Cardiac fibroblast (primary cell): ENCODE measurements around the gene SPR.
A peak's percentile ranks its signal among the peaks of the same experiment; 100 is the strongest.

Experiments used
- DNase-seq, 2 donors: peaks; one replicate each; pipeline versions ENCODE4 v3.0.0 to v3.0.0-alpha.2; 2010; ENCODE audit warnings: low read depth in 2 of 2
- H3K4me3 ChIP-seq, 2 donors: replicated peaks in 1 of 2; 1 replicate in 1 of 2; 2 replicates in 1 of 2; pipeline ENCODE4 v1.5.1; 2011; ENCODE audit warnings: low read depth in 2 of 2, low read length in 2 of 2, mild to moderate bottlenecking in 2 of 2, moderate library complexity in 1 of 2
- TF ChIP-seq, protein P1 (sequence below): IDR thresholded peaks from one replicate; pipeline ENCODE4 v1.5.1; 2011; ENCODE audit warnings: low read depth, mild to moderate bottlenecking, low read length, inconsistent platforms

The SPR gene

GRCh38 chr2:72864500-72864899, 22.7 kb upstream of the SPR start:
- DNase-seq: peak; percentile 22 to 87
- H3K4me3 ChIP-seq: no peak overlapping the region
- TF ChIP-seq, protein P1, sequence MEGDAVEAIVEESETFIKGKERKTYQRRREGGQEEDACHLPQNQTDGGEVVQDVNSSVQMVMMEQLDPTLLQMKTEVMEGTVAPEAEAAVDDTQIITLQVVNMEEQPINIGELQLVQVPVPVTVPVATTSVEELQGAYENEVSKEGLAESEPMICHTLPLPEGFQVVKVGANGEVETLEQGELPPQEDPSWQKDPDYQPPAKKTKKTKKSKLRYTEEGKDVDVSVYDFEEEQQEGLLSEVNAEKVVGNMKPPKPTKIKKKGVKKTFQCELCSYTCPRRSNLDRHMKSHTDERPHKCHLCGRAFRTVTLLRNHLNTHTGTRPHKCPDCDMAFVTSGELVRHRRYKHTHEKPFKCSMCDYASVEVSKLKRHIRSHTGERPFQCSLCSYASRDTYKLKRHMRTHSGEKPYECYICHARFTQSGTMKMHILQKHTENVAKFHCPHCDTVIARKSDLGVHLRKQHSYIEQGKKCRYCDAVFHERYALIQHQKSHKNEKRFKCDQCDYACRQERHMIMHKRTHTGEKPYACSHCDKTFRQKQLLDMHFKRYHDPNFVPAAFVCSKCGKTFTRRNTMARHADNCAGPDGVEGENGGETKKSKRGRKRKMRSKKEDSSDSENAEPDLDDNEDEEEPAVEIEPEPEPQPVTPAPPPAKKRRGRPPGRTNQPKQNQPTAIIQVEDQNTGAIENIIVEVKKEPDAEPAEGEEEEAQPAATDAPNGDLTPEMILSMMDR: no peak

GRCh38 chr2:72871060-72871459, 16.1 kb upstream of the SPR start:
- TF ChIP-seq, protein P1: no peak
- no peak for DNase-seq
- H3K4me3 ChIP-seq: no peak overlapping the region

- DNase-seq: no peak
- TF ChIP-seq, protein P1: no peak
- H3K4me3 ChIP-seq: no peak overlapping the region
Observed at GRCh38 chr2:72871880-72872279, 15.3 kb upstream of the SPR start.

- TF ChIP-seq, protein P1: no peak
- H3K4me3 ChIP-seq: no peak overlapping the region
- DNase-seq: peak; percentile 56
Observed at GRCh38 chr2:72883356-72883962, 3.7 kb upstream of the SPR start.

DNA sequence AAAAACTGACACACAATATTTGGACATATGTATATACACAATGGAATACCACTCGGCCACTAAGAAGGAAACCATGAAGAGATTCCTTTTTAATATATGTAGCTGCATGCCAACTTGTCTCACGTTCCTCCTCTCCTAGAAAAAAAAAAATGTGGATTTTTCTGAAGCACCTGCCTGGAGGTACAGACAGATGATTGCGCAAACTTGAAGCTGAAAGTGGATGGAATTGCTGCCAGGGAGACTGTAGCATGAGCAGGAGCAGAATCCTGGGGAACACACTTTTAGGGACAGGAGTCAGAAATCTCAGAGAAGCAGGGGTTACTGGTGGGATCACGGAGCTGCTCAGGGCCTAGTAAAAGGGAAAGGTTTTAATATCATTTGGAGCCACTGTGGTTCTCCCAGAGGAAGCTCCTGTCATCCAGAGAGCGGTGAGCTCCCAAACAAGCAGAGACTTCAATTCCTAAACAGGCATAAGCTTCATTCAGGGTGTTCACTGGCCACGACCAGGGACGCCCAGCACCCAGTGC, 640 bp upstream of the SPR start:
- no peak for DNase-seq
- H3K4me3 ChIP-seq: peak overlapping the region; percentile 62 to 63
- TF ChIP-seq, protein P1: no peak

GRCh38 chr2:72887740-72888437, 681 bp downstream of the SPR start:
- DNase-seq: peak; percentile 88 to 91

More at GRCh38 chr2:72887740-72888437, 681 bp downstream of the SPR start:
- TF ChIP-seq, protein P1: peak; percentile 97
- H3K4me3 ChIP-seq: peak overlapping the region; percentile 62 to 63
